ENCODE results near the gene ASB2.

The ASB2 gene

GRCh38 chr14:93960774-93961438 is 15.5 kb downstream of the ASB2 start:
- no peak for DNase-seq (ENCODE audit: low read depth in 1 of 2, low spot score in 1 of 2)
- Histone ChIP-seq H3K27me3 (ENCODE audit: insufficient read depth, poor library complexity, severe bottlenecking) (no peaks in the 10 kb centered on the region), H3K27ac (replicated peaks) (peak overlapping the region; percentile 95; the same call in 1 of the 2 replicates), H3K4me3 (replicated peaks; ENCODE audit: insufficient read depth, low read length) (no peak overlapping the region)
- TF ChIP-seq CTCF (IDR thresholded peaks at IDR 0.05; ENCODE audit: insufficient read depth, low read length) (no peak), SPI1 (IDR thresholded peaks at IDR 0.05; ENCODE audit: borderline replicate concordance, low read depth) (no peak), POLR2AphosphoS5 (IDR thresholded peaks at IDR 0.05; ENCODE audit: low read depth) (no peak), REST (IDR thresholded peaks at IDR 0.05; ENCODE audit: insufficient replicate concordance, low read depth) (no peak), GABPA (IDR thresholded peaks at IDR 0.05; ENCODE audit: low read depth) (no peak)

- TF ChIP-seq SPI1 (IDR thresholded peaks at IDR 0.05; ENCODE audit: borderline replicate concordance, low read depth) = no peak
- Histone ChIP-seq H3K27me3 (ENCODE audit: insufficient read depth, poor library complexity, severe bottlenecking) (no peaks in the 10 kb centered on the region), H3K4me3 (replicated peaks; ENCODE audit: insufficient read depth, low read length) (no peak overlapping the region), H3K27ac (replicated peaks) (peak overlapping the region; percentile 95)
- DNase-seq (ENCODE audit: low read depth in 1 of 2, low spot score in 1 of 2) = no peak
Measured at GRCh38 chr14:93960108-93960475, 16.3 kb downstream of the ASB2 start.

GRCh38 chr14:93959239-93960107 is 16.9 kb downstream of the ASB2 start:
- peak; percentile 92 to 94 for DNase-seq (ENCODE audit: low read depth in 1 of 2, low spot score in 1 of 2)
- Histone ChIP-seq H3K27ac (replicated peaks) (peak overlapping the region; percentile 95), H3K4me3 (replicated peaks; ENCODE audit: insufficient read depth, low read length) (no peak overlapping the region), H3K27me3 (ENCODE audit: insufficient read depth, poor library complexity, severe bottlenecking) (no peaks in the 10 kb centered on the region)
- TF ChIP-seq POLR2AphosphoS5 (IDR thresholded peaks at IDR 0.05; ENCODE audit: low read depth) (peak; percentile 65; the same call in 1 of the 2 replicates), REST (IDR thresholded peaks at IDR 0.05; ENCODE audit: insufficient replicate concordance, low read depth) (peak; percentile 22), GABPA (IDR thresholded peaks at IDR 0.05; ENCODE audit: low read depth) (no peak), SPI1 (IDR thresholded peaks at IDR 0.05; ENCODE audit: borderline replicate concordance, low read depth) (no peak; the same call in 1 of the 2 replicates)

- no peak for DNase-seq (ENCODE audit: low read depth in 1 of 2, low spot score in 1 of 2)
- TF ChIP-seq REST (IDR thresholded peaks at IDR 0.05; ENCODE audit: insufficient replicate concordance, low read depth) (no peak), CTCF (IDR thresholded peaks at IDR 0.05; ENCODE audit: insufficient read depth, low read length) (no peak), POLR2AphosphoS5 (IDR thresholded peaks at IDR 0.05; ENCODE audit: low read depth) (no peak), SPI1 (IDR thresholded peaks at IDR 0.05; ENCODE audit: borderline replicate concordance, low read depth) (no peak), GABPA (IDR thresholded peaks at IDR 0.05; ENCODE audit: low read depth) (no peak)
- no peaks in the 10 kb centered on the region for H3K27me3 ChIP-seq (ENCODE audit: insufficient read depth, poor library complexity, severe bottlenecking)
- no peak overlapping the region for H3K4me3 ChIP-seq (replicated peaks; ENCODE audit: insufficient read depth, low read length)
- H3K27ac ChIP-seq (replicated peaks) = peak overlapping the region; percentile 95
Measured at GRCh38 chr14:93958567-93959238, 17.7 kb downstream of the ASB2 start.

Measured in HL-60 (cell line).